HepG2 (cell line): ENCODE data around the gene UBAP1. TPM values are rescaled to one million over a fixed set of nuclear protein-coding genes. Genes with fewer than 3 reads are reported as not detected.

Experiments
- ATAC-seq: fragments of 200-7000 bp; cut with Tn5 transposase; 3 replicates; pipeline ENCODE4 v1.9.1; 2020; ENCODE audit warnings: mild to moderate bottlenecking, moderate library complexity
- BruUV-seq: library from RNA; stranded (reverse); fragments of 400-500 nt; replicated peaks from 2 replicates; lab custom pipeline; 2021; lab: Mats Ljungman, UMichigan
- CTCF ChIA-PET: fragments of 300-600 bp; formaldehyde crosslinking; extraction: SDS; loops from one replicate; lab custom pipeline; 2021; ENCODE audit warnings: low total read pairs, inconsistent platforms, low intra/inter-chr PET ratio; lab: Yijun Ruan, JAX
- POLR2A ChIA-PET: fragments of 350-600 bp; sonication (Branson Sonifier 250); formaldehyde crosslinking; loops from one replicate; lab custom pipeline; 2020; ENCODE audit warnings: antibody characterized with exemption, inconsistent platforms; lab: Yijun Ruan, JAX
- DNase-seq: peaks from one replicate; pipeline ENCODE4 v3.0.0-alpha.2; 2015; ENCODE audit warnings: low spot score
- FAIRE-seq: peaks from 3 replicates; lab custom pipeline; 2011; peaks lifted over from hg19 to GRCh38; lab: Jason Lieb, UNC
- H2AFZ ChIP-seq: one replicate; pipeline ENCODE4 v1.6.1; 2011; ENCODE audit warnings: low read length, inconsistent platforms
- H3K27ac ChIP-seq: fragments of 300-600 bp; 3 replicates; pipeline ENCODE4 v1.8.0; 2011; ENCODE audit warnings: mixed run types, mild to moderate bottlenecking, mixed read lengths, low read length, inconsistent platforms; ENCODE audit not compliant: insufficient read depth; ENCODE audit errors: extremely low read length
- H3K27me3 ChIP-seq, 2 experiments: fragments of 200-600 bp in 1 of 2; 2 replicates in 1 of 2; 3 replicates in 1 of 2; pipeline versions ENCODE4 v1.6.0 to v1.8.0; 2011; ENCODE audit warnings: low read length in 2 of 2, mild to moderate bottlenecking in 2 of 2, moderate library complexity in 2 of 2, inconsistent platforms in 1 of 2; ENCODE audit not compliant: insufficient read depth in 2 of 2, control insufficient read depth in 1 of 2
- H3K36me3 ChIP-seq, 2 experiments: fragments of 200-600 bp in 1 of 2; replicated peaks in 1 of 2; 2 replicates in 1 of 2; 3 replicates in 1 of 2; pipeline versions ENCODE4 v1.5.1 to v1.8.0; 2011; ENCODE audit warnings: low read length in 2 of 2, inconsistent platforms in 1 of 2; ENCODE audit not compliant: insufficient read depth in 2 of 2, control insufficient read depth in 1 of 2
- H3K4me1 ChIP-seq: 2 replicates; pipeline ENCODE4 v1.5.1; 2012; ENCODE audit warnings: low read length, inconsistent platforms; ENCODE audit not compliant: insufficient read depth
- H3K4me2 ChIP-seq: 2 replicates; pipeline ENCODE4 v1.6.0; 2011; ENCODE audit warnings: low read depth, low read length, inconsistent platforms
- H3K4me3 ChIP-seq, 3 experiments: fragments of 200-600 bp in 1 of 3; sonication (generic), shearing (Covaris generic) in 1 of 3; replicated peaks in 1 of 3; 2 replicates each; pipeline ENCODE4 v1.5.1; 2011 to 2016; ENCODE audit warnings: low read length in 3 of 3, inconsistent platforms in 2 of 3, low read depth in 2 of 3, mild to moderate bottlenecking in 2 of 3, control low read depth in 1 of 3, mixed read lengths in 1 of 3; ENCODE audit not compliant: insufficient read depth in 1 of 3
- H3K79me2 ChIP-seq: one replicate; pipeline ENCODE4 v1.6.1; 2011; ENCODE audit warnings: low read length, inconsistent platforms; ENCODE audit not compliant: insufficient read depth
- H3K9ac ChIP-seq: 2 replicates; pipeline ENCODE4 v1.6.0; 2011; ENCODE audit warnings: mild to moderate bottlenecking, low read depth, low read length, inconsistent platforms; ENCODE audit not compliant: insufficient read depth
- H3K9me3 ChIP-seq: 2 replicates; pipeline ENCODE4 v1.5.1; 2012; ENCODE audit warnings: mild to moderate bottlenecking, low read length
- H4K20me1 ChIP-seq: 2 replicates; pipeline ENCODE4 v1.6.0; 2011; ENCODE audit warnings: inconsistent platforms, mild to moderate bottlenecking, low read length, moderate library complexity; ENCODE audit not compliant: insufficient read depth
- DMAP1 ChIP-seq: IDR thresholded peaks from 2 replicates; pipeline ENCODE4 v1.6.1; 2016
- EHMT2 ChIP-seq: fragments of 200-600 bp; sonication (generic); IDR thresholded peaks from 2 replicates; pipeline ENCODE4 v1.7.0; 2017; ENCODE audit warnings: antibody characterized with exemption, low read depth, low read length, borderline replicate concordance
- FIP1L1 ChIP-seq: fragments of 200-400 bp; formaldehyde crosslinking; IDR thresholded peaks from 2 replicates; pipeline ENCODE4 v1.6.1; 2018; ENCODE audit warnings: low read depth, mild to moderate bottlenecking, low read length, moderate library complexity, borderline replicate concordance; ENCODE audit not compliant: insufficient read depth
- FOSL2 ChIP-seq: sonication (generic); formaldehyde crosslinking; IDR thresholded peaks from 2 replicates; pipeline ENCODE4 v1.4.0; 2020; ENCODE audit warnings: missing genetic modification reagents
- FOXA1 ChIP-seq, 2 experiments: fragments of 450-650 bp in 1 of 2; sonication (generic) in 1 of 2; formaldehyde crosslinking in 1 of 2; IDR thresholded peaks; 2 replicates each; pipeline versions ENCODE4 v1.4.0 to v1.6.1; 2016 to 2020; ENCODE audit warnings: missing genetic modification reagents in 1 of 2
- FOXJ3 ChIP-seq: sonication (generic); formaldehyde crosslinking; IDR thresholded peaks from 2 replicates; pipeline ENCODE4 v1.4.0; 2020; ENCODE audit warnings: missing genetic modification reagents, mild to moderate bottlenecking, borderline replicate concordance
- KDM5A ChIP-seq: fragments of 200-600 bp; sonication (generic); IDR thresholded peaks from 2 replicates; pipeline ENCODE4 v1.7.0; 2018; ENCODE audit warnings: antibody characterized with exemption, mild to moderate bottlenecking, low read length, borderline replicate concordance
- MAFG ChIP-seq: sonication (generic); formaldehyde crosslinking; IDR thresholded peaks from 2 replicates; pipeline ENCODE4 v1.5.1; 2020; ENCODE audit warnings: mild to moderate bottlenecking, missing genetic modification reagents
- NFE2L2 ChIP-seq: fragments of 150-350 bp; IDR thresholded peaks from 2 replicates; pipeline ENCODE4 v1.6.1; 2014; ENCODE audit warnings: low read length
- PITX1 ChIP-seq: sonication (generic); formaldehyde crosslinking; IDR thresholded peaks from 2 replicates; pipeline ENCODE4 v1.5.1; 2020; ENCODE audit warnings: mild to moderate bottlenecking, missing genetic modification reagents
- POLR2AphosphoS2 ChIP-seq: IDR thresholded peaks from 2 replicates; pipeline ENCODE4 v1.6.1; 2011; ENCODE audit warnings: low read depth, low read length, improper control_type of control experiment
- SALL1 ChIP-seq: sonication (generic); formaldehyde crosslinking; IDR thresholded peaks from 2 replicates; pipeline ENCODE4 v1.8.0; 2022; ENCODE audit warnings: mild to moderate bottlenecking, missing genetic modification reagents
- SOX5 ChIP-seq: IDR thresholded peaks from 2 replicates; pipeline ENCODE4 v1.6.1; 2016; ENCODE audit warnings: borderline replicate concordance
- SUZ12 ChIP-seq: fragments of 150-350 bp; IDR thresholded peaks from 2 replicates; pipeline ENCODE4 v1.6.1; 2014; ENCODE audit warnings: low read depth, low read length
- TEAD3 ChIP-seq: optimal IDR thresholded peaks from 2 replicates; pipeline ENCODE3; 2016; ENCODE audit warnings: borderline replicate concordance
- TGIF2 ChIP-seq: IDR thresholded peaks from 2 replicates; pipeline ENCODE4 v1.6.1; 2016; ENCODE audit warnings: control low read depth, missing compliant biosample characterization
- XRCC5 ChIP-seq: fragments of 200-400 bp; formaldehyde crosslinking; optimal IDR thresholded peaks from 2 replicates; pipeline ENCODE3; 2017; ENCODE audit warnings: mild to moderate bottlenecking, low read length
- ZMYM2 ChIP-seq: sonication (generic); formaldehyde crosslinking; IDR thresholded peaks from 2 replicates; pipeline ENCODE4 v1.8.0; 2022; ENCODE audit warnings: mild to moderate bottlenecking, missing genetic modification reagents
- ZNF101 ChIP-seq: sonication (generic); formaldehyde crosslinking; IDR thresholded peaks from 2 replicates; pipeline ENCODE4 v1.4.0; 2020; ENCODE audit warnings: mild to moderate bottlenecking, low read depth, missing genetic modification reagents, borderline replicate concordance
- ZNF224 ChIP-seq: sonication (generic); formaldehyde crosslinking; IDR thresholded peaks from 2 replicates; pipeline ENCODE4 v1.5.0; 2020; ENCODE audit warnings: mild to moderate bottlenecking, missing genetic modification reagents
- ZNF333 ChIP-seq: sonication (generic); formaldehyde crosslinking; IDR thresholded peaks from 2 replicates; pipeline ENCODE4 v1.4.0; 2020; ENCODE audit warnings: mild to moderate bottlenecking, missing genetic modification reagents, borderline replicate concordance
- ZNF564 ChIP-seq: sonication (generic); formaldehyde crosslinking; IDR thresholded peaks from 2 replicates; pipeline ENCODE4 v1.8.1; 2023; ENCODE audit warnings: mild to moderate bottlenecking, missing genetic modification reagents
- ZNF652 ChIP-seq: IDR thresholded peaks from 2 replicates; pipeline ENCODE4 v1.6.1; 2016; ENCODE audit warnings: low read depth, borderline replicate concordance
- WGBS: methylation state at CpG from one replicate; pipeline ENCODE4 v1.1.6; 2017; ENCODE audit warnings: low lambda C conversion rate; 5-methylcytosine and 5-hydroxymethylcytosine counted together
- in situ Hi-C: cut with HindIII; loops from 2 replicates; pipeline ENCODE4 v1.10.0; 2017; ENCODE audit warnings: low pct_unique_long_range_greater_than_20kb; ENCODE audit not compliant: extremely low pct_ligation_motif_present
- intact Hi-C: fragments of 100-400 bp; cut with micrococcal nuclease; formaldehyde crosslinking; loops from one replicate; pipeline ENCODE4 v1.10.0; 2022; ENCODE audit not compliant: unreplicated experiment
- polyA plus RNA-seq, 8 experiments: library from polyadenylated mRNA; depleted of rRNA in 3 of 8; stranded (reverse) in 7 of 8; unstranded in 1 of 8; fragments of >200 nt; fragmentation: Illumina TruSeq in 4 of 8; extraction: Trizol in 4 of 8; gene quantifications; 2 replicates each; pipeline versions ENCODE4 v1.2.1 to v1.2.3, GENCODE V29; 2011 to 2016; ENCODE audit warnings: low read depth in 4 of 8, missing spikeins in 1 of 8, mixed read lengths in 1 of 8; ENCODE audit not compliant: insufficient read depth in 1 of 8
- total RNA-seq, 5 experiments: library from RNA; depleted of rRNA; stranded (reverse); fragments of >200 nt; fragmentation: Illumina TruSeq; extraction: Trizol; gene quantifications; 2 replicates each; pipeline ENCODE4 v1.2.3, GENCODE V29; 2016; ENCODE audit warnings: low read depth in 1 of 5
- TF ChIP-seq, protein P1 (sequence below): IDR thresholded peaks from 2 replicates; pipeline ENCODE4 v1.6.1; 2012; ENCODE audit warnings: inconsistent platforms
- TF ChIP-seq, protein P2 (sequence below): sonication (generic); formaldehyde crosslinking; IDR thresholded peaks from 2 replicates; pipeline ENCODE4 v1.4.0; 2020; ENCODE audit warnings: missing genetic modification reagents
- TF ChIP-seq, protein P3 (sequence below): sonication (generic); formaldehyde crosslinking; IDR thresholded peaks from 2 replicates; pipeline ENCODE4 v1.4.0; 2020; ENCODE audit warnings: missing genetic modification reagents, borderline replicate concordance

The UBAP1 gene
- total and polyA plus RNA-seq, 2 of the 13 experiments (the other 11 are each of a cell fraction or from before 2014, with no cell fraction given): 19.5 to 40.5 TPM

GRCh38 chr9:34158362-34158869 is 20.4 kb upstream of the UBAP1 start:
- WGBS: 15% methylated on average over 6 of the region's 6 CpGs
- no peak overlapping the region for H3K27ac ChIP-seq
- CTCF ChIA-PET: no interaction called here
- no TSS peak for BruUV-seq
- DNase-seq (peak; percentile 79), ATAC-seq (peak; percentile 95), FAIRE-seq (peak; percentile 53)
- peaks cover 27% of the 10 kb centered on the region for H3K4me1 ChIP-seq
- in situ Hi-C loops: no loop called here
- no peaks in the 10 kb centered on the region for H3K36me3 ChIP-seq
- intact Hi-C loops: no loop called here
- no peaks in the 10 kb centered on the region for H3K79me2 ChIP-seq
- POLR2A ChIA-PET: interaction anchor here (1.0 to 5.6 kb wide), 3 partner anchors 21 to 33 kb away, joined by 3 to 35 read pairs (median 3); partner anchors contain the start of genes DCAF12 and UBAP1
- H3K9me3 ChIP-seq: no peaks in the 10 kb centered on the region
- H3K4me3 ChIP-seq: peak overlapping the region in 2 of 3 experiments; percentile 22; a peak in 1 of 6 replicates
- H3K27me3 ChIP-seq: no peaks in the 10 kb centered on the region
- no peak overlapping the region for H2AFZ ChIP-seq
- H3K4me2 ChIP-seq: peak overlapping the region; percentile 54
- H3K9ac ChIP-seq: 0 out of 2 replicates have a peak overlapping the region, but pooled peaks have one; percentile 34
- no peaks in the 10 kb centered on the region for H4K20me1 ChIP-seq
- TF ChIP-seq ZNF224 (no peak), ZMYM2 (0 out of 2 replicates have a peak, but pooled peaks have one; percentile 19), XRCC5 (no peak), FOSL2 (CRISPR knock-in tag) (peak; percentile 97), ZNF333 (CRISPR knock-in tag) (no peak), POLR2AphosphoS2 (no peak), SALL1 (CRISPR knock-in tag) (peak; percentile 50; the same call in 1 of the 2 replicates), FOXA1 (IDR thresholded peaks at IDR 0.05) (no peak), FOXA1 (CRISPR knock-in tag; IDR thresholded peaks at IDR 0.05) (peak; percentile 72), TEAD3 (CRISPR knock-in tag) (peak; percentile 84), SUZ12 (no peak), KDM5A (no peak), PITX1 (CRISPR knock-in tag) (0 out of 2 replicates have a peak, but pooled peaks have one; percentile 36), EHMT2 (no peak), TGIF2 (CRISPR knock-in tag) (0 out of 2 replicates have a peak, but pooled peaks have one; percentile 49), ZNF564 (no peak), NFE2L2 (peak; percentile 84), ZNF652 (CRISPR knock-in tag) (peak; percentile 85), ZNF101 (CRISPR knock-in tag) (no peak), FIP1L1 (no peak), SOX5 (CRISPR knock-in tag) (peak; percentile 15; the same call in 1 of the 2 replicates), MAFG (peak; percentile 82), DMAP1 (no peak), FOXJ3 (no peak)
- TF ChIP-seq, protein P1, sequence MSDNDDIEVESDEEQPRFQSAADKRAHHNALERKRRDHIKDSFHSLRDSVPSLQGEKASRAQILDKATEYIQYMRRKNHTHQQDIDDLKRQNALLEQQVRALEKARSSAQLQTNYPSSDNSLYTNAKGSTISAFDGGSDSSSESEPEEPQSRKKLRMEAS: peak; percentile 27; the same call in 1 of the 2 replicates
- TF ChIP-seq, protein P2, sequence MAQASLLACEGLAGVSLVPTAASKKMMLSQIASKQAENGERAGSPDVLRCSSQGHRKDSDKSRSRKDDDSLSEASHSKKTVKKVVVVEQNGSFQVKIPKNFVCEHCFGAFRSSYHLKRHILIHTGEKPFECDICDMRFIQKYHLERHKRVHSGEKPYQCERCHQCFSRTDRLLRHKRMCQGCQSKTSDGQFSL (CRISPR knock-in tag): peak; percentile 81; the same call in 1 of the 2 replicates
- TF ChIP-seq, protein P3, sequence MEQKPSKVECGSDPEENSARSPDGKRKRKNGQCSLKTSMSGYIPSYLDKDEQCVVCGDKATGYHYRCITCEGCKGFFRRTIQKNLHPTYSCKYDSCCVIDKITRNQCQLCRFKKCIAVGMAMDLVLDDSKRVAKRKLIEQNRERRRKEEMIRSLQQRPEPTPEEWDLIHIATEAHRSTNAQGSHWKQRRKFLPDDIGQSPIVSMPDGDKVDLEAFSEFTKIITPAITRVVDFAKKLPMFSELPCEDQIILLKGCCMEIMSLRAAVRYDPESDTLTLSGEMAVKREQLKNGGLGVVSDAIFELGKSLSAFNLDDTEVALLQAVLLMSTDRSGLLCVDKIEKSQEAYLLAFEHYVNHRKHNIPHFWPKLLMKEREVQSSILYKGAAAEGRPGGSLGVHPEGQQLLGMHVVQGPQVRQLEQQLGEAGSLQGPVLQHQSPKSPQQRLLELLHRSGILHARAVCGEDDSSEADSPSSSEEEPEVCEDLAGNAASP: no peak
